NCI-H774 (cell line): ENCODE measurements around the gene MRPS10.

Experiments
- DNase-seq: peaks from one replicate; lab custom pipeline; 2025; lab: John Stamatoyannopoulos, UW

Gene MRPS10

GRCh38 chr6:42217519-42218367, at the start of gene MRPS10:
Gene MRPS10 (minus strand): TSS chr6:42217861. CDS start chr6:42217849, 12 bp downstream.
- peak; percentile 95 for DNase-seq

GRCh38 chr6:42266538-42266937, 48.9 kb upstream of the MRPS10 start:
- DNase-seq: no peak

GRCh38 chr6:42264852-42265390, 47.3 kb upstream of the MRPS10 start:
- no peak for DNase-seq

GRCh38 chr6:42264162-42264851, 46.6 kb upstream of the MRPS10 start:
- no peak for DNase-seq

GRCh38 chr6:42263165-42263728, 45.6 kb upstream of the MRPS10 start:
- no peak for DNase-seq

GRCh38 chr6:42260972-42261371, 43.3 kb upstream of the MRPS10 start:
- no peak for DNase-seq

- no peak for DNase-seq
Observed at GRCh38 chr6:42260396-42260888, 42.8 kb upstream of the MRPS10 start.

GRCh38 chr6:42259841-42260395, 42.3 kb upstream of the MRPS10 start:
- no peak for DNase-seq

- DNase-seq: no peak
Observed at GRCh38 chr6:42259286-42259685, 41.6 kb upstream of the MRPS10 start.

- no peak for DNase-seq
Observed at GRCh38 chr6:42257614-42258013, 40.0 kb upstream of the MRPS10 start.

GRCh38 chr6:42257063-42257462, 39.4 kb upstream of the MRPS10 start:
- no peak for DNase-seq

- DNase-seq: no peak
Observed at GRCh38 chr6:42255050-42255449, 37.4 kb upstream of the MRPS10 start.

- no peak for DNase-seq
Observed at GRCh38 chr6:42254505-42254904, 36.8 kb upstream of the MRPS10 start.

GRCh38 chr6:42251911-42252637, 34.4 kb upstream of the MRPS10 start:
- DNase-seq: no peak

GRCh38 chr6:42251500-42251899, 33.8 kb upstream of the MRPS10 start:
- no peak for DNase-seq

GRCh38 chr6:42250274-42250931, 32.7 kb upstream of the MRPS10 start:
- no peak for DNase-seq

GRCh38 chr6:42249279-42249678, 31.6 kb upstream of the MRPS10 start:
- DNase-seq: no peak

- DNase-seq: no peak
Observed at GRCh38 chr6:42243046-42243445, 25.4 kb upstream of the MRPS10 start.

GRCh38 chr6:42241915-42242314, 24.3 kb upstream of the MRPS10 start:
- no peak for DNase-seq

- no peak for DNase-seq
Observed at GRCh38 chr6:42239736-42240375, 22.2 kb upstream of the MRPS10 start.
